Tibial nerve (tissue), 4 donors: Measurements from ENCODE around the gene SNN. TPM values are rescaled to one million over a fixed set of nuclear protein-coding genes. Genes with fewer than 3 reads are reported as not detected.
A peak's percentile ranks its signal among the peaks of the same experiment; 100 is the strongest.

Source experiments
- DNase-seq, 2 donors: peaks; one replicate each; pipeline ENCODE4 v3.0.0-alpha.2; 2019; ENCODE audit warnings: low spot score in 2 of 2
- H3K27ac ChIP-seq, 4 donors: fragments of 200-600 bp; sonication (generic) in 3 of 4; one replicate each; pipeline ENCODE4 v1.5.1; 2017 to 2019; ENCODE audit warnings: mild to moderate bottlenecking in 1 of 4
- H3K27me3 ChIP-seq, 2 donors: fragments of 200-600 bp; sonication (generic) in 1 of 2; one replicate each; pipeline versions ENCODE4 v1.5.1 to v1.6.0; 2017 to 2019
- H3K36me3 ChIP-seq, 3 donors: fragments of 200-600 bp; sonication (generic); one replicate each; pipeline ENCODE4 v1.5.1; 2018 to 2019
- H3K4me1 ChIP-seq, 4 donors: fragments of 200-600 bp; sonication (generic) in 3 of 4; one replicate each; pipeline ENCODE4 v1.5.1; 2017 to 2019
- H3K4me3 ChIP-seq, 4 donors: fragments of 200-600 bp; sonication (generic) in 3 of 4; one replicate each; pipeline ENCODE4 v1.5.1; 2017 to 2019; ENCODE audit warnings: mild to moderate bottlenecking in 1 of 4, moderate library complexity in 1 of 4
- H3K9me3 ChIP-seq, 4 donors: fragments of 200-600 bp; sonication (generic) in 3 of 4; one replicate each; pipeline ENCODE4 v1.5.1; 2017 to 2019
- EP300 ChIP-seq, 2 donors: sonication (generic); formaldehyde crosslinking; IDR thresholded peaks; one replicate each; pipeline ENCODE4 v1.6.1; 2017; ENCODE audit warnings: antibody characterized with exemption in 2 of 2, mild to moderate bottlenecking in 1 of 2
- POLR2A ChIP-seq, 2 donors: fragments of 450-650 bp; IDR thresholded peaks; one replicate each; pipeline ENCODE4 v1.6.1; 2017; ENCODE audit warnings: antibody characterized with exemption in 2 of 2, mild to moderate bottlenecking in 2 of 2, moderate library complexity in 2 of 2
- WGBS, 2 donors: methylation state at CpG; one replicate each; pipeline ENCODE4 v1.1.5; 2018; 5-methylcytosine and 5-hydroxymethylcytosine counted together
- total RNA-seq, 4 donors: library from RNA; depleted of rRNA; stranded (reverse); fragments of >200 nt; gene quantifications; one replicate each; pipeline ENCODE4 v1.1.0, GENCODE V29; 2016
- TF ChIP-seq, protein P1 (sequence below), 5 experiments: fragments of 200-600 bp in 3 of 5; fragments of 450-650 bp in 2 of 5; sonication (generic) in 3 of 5; IDR thresholded peaks; one replicate each; pipeline ENCODE4 v1.5.1; 2016 to 2019; ENCODE audit warnings: antibody characterized with exemption in 5 of 5, mild to moderate bottlenecking in 3 of 5, moderate library complexity in 2 of 5

SNN gene
- total RNA-seq, 4 donors from 2014 or later, result 24.3 to 30.6 (median 27.0) TPM

DNA sequence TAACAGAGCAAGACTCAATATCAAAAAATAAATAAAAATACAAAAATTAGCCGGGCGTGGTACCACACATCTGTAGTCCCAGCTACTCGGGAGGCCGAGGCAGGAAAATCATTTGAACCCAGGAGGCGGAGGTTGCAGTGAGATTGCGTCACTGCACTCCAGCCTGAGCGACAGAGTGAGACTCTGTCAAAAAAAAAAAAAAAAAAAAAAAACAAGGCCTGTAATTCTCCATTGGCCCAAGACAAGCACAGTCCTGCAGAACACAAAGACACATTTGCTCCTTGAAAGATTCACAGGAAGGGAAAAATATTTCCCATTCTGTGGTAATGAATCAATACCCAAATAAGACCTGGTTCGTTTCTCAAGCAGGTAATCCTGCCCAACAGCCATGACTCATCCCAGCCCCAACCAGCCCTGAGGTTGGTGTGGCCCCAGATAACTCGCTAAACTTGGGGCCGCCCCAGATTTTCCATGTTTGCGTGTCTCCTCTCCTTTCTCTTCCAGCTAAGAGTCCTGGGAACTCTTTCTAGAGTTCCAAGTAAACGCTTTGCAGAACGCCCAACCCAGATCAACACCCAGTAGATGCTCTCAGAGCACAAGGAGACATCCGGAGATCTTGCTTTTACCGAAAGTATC is 40.3 kb upstream of the SNN start:
- peaks cover 0 to 67% (median 19%) of the 10 kb centered on the region in 4 donors for H3K4me1 ChIP-seq
- no peak overlapping the region for H3K4me3 ChIP-seq
- H3K27me3 ChIP-seq, result no peaks in the 10 kb centered on the region
- DNase-seq, result peak in 1 of 2 donors; percentile 38
- H3K27ac ChIP-seq, result peak overlapping the region; percentile 16 to 96 (median 70)
- H3K36me3 ChIP-seq, result no peaks in the 10 kb centered on the region
- TF ChIP-seq POLR2A (IDR thresholded peaks at IDR 0.05), result no peak
- TF ChIP-seq, protein P1, sequence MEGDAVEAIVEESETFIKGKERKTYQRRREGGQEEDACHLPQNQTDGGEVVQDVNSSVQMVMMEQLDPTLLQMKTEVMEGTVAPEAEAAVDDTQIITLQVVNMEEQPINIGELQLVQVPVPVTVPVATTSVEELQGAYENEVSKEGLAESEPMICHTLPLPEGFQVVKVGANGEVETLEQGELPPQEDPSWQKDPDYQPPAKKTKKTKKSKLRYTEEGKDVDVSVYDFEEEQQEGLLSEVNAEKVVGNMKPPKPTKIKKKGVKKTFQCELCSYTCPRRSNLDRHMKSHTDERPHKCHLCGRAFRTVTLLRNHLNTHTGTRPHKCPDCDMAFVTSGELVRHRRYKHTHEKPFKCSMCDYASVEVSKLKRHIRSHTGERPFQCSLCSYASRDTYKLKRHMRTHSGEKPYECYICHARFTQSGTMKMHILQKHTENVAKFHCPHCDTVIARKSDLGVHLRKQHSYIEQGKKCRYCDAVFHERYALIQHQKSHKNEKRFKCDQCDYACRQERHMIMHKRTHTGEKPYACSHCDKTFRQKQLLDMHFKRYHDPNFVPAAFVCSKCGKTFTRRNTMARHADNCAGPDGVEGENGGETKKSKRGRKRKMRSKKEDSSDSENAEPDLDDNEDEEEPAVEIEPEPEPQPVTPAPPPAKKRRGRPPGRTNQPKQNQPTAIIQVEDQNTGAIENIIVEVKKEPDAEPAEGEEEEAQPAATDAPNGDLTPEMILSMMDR (IDR thresholded peaks at IDR 0.05), result no peak
- TF ChIP-seq EP300 (IDR thresholded peaks at IDR 0.05), result no peak
- H3K9me3 ChIP-seq, result no peaks in the 10 kb centered on the region
- 48% methylated on average over 15 of the region's 15 CpGs for WGBS, 2 donors

DNA sequence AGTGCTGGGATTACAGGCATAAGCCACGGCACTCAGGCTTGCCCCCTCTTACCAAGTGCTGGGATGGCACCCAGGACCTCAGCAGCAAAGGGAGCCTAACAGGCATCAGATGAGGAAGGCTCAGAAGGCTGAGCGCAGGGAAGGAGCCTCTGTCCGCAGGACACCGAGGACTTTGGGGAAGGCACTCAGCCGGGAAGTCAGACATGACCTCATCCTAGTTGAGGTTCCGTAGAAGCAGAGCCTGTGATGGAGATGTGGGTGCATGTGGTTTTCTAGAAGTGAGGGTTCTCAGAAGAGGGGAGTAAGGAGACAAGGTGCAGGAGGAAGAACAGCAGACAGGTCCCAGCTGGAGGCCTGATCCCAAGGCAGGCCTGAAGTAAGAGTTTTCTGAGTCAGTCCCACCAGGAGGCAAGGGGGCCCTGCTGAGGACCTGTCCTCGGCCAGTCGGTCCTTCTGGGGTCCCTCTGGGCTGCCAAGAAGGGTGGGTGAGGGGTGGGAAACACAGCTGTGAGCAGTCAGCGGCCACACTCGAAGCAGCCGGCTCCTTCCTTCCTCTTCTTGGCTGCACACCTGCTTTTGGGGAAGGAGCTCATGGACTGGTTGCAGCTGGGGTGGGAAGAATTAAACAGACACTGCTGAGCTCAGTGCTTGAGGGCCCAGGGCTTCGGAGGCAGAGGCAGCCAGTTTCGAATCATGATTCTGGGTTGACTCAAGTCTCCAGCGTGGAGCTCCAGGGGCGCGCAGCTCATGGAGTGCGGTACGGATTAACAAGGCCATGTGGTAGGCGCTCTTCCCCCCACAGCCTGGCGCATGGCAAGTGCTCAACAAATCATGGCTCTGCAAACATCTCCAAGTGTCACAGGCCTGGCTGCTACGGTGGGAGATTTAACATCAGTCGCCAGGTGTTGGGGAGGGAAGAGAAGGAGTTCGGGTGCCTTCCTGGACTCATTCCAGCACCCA is 38.9 kb upstream of the SNN start:
- H3K27me3 ChIP-seq, result no peaks in the 10 kb centered on the region
- DNase-seq, result no peak
- WGBS, 2 donors, result 71 to 80% methylated on average over 15 to 23 of the region's 23 CpGs
- H3K36me3 ChIP-seq, result no peaks in the 10 kb centered on the region
- H3K4me1 ChIP-seq, result peaks cover 0 to 80% (median 32%) of the 10 kb centered on the region in 4 donors
- H3K4me3 ChIP-seq, result no peak overlapping the region
- peak overlapping the region; percentile 34 to 96 (median 72) for H3K27ac ChIP-seq
- TF ChIP-seq EP300 (IDR thresholded peaks at IDR 0.05) (no peak), POLR2A (IDR thresholded peaks at IDR 0.05) (no peak)
- TF ChIP-seq, protein P1 (IDR thresholded peaks at IDR 0.05), result no peak
- no peaks in the 10 kb centered on the region for H3K9me3 ChIP-seq

DNA sequence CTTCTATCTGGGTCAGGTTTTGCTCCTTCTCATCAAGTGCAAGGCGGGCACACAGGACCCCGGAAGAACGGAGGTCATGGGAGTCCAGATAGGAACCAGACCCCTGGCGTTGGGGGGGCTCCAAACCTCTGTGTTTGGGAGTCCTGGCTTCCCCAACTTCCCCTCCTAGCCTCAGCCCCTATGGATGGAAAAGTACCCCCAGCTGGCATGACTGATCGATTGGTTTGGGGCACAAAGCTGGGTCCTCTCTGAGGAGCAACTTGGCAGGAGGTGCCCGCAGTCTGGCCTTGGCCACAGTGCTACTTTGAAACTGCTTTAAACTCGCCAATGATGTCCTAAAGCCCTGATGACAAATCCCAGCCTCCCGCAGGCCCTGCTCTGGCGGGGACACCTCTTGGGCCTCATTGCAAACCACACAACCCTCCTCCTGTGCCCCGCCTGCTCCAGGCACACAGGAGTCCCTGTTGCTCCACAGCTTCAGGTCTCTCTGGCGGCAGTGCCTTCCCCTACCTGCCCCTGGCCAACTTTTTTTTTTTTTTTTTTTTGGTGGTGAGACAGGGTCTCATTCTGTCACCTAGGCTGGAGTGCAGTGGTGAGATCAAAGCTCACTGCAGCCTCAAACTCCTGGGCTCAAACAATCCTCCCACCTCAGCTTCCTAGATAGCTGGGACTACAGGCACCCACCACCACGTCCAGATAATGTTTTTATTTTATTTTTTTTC is 38.0 kb upstream of the SNN start:
- Histone ChIP-seq H3K27ac (peak overlapping the region in 3 of 4 donors; percentile 34 to 96 (median 94)), H3K4me1 (peaks cover 0 to 78% (median 35%) of the 10 kb centered on the region in 4 donors), H3K36me3 (no peaks in the 10 kb centered on the region), H3K27me3 (no peaks in the 10 kb centered on the region), H3K4me3 (no peak overlapping the region), H3K9me3 (no peaks in the 10 kb centered on the region)
- no peak for DNase-seq
- WGBS, 2 donors, result 84 to 89% methylated on average over 12 of the region's 12 CpGs
- no peak for TF ChIP-seq EP300 (IDR thresholded peaks at IDR 0.05)
- TF ChIP-seq POLR2A (IDR thresholded peaks at IDR 0.05), result no peak
- TF ChIP-seq, protein P1 (IDR thresholded peaks at IDR 0.05), result no peak

DNA sequence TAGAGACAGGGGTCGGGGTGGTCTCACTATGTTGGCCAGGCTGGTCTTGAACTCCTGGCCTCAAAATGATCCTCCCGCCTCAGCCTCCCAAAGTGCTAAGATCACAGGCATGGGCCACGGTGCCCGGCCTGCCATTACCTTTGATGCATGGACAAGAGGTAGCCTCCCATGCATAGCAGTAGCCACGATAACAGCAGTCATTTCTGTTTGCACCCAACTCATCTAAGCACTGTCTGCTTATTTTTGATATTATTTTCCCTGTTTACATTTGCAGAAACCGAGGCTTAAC is 37.5 kb upstream of the SNN start:
- no peak overlapping the region for H3K4me3 ChIP-seq
- no peaks in the 10 kb centered on the region for H3K9me3 ChIP-seq
- 87 to 91% methylated on average over 6 of the region's 6 CpGs for WGBS, 2 donors
- H3K4me1 ChIP-seq, result peaks cover 0 to 78% (median 35%) of the 10 kb centered on the region in 4 donors
- no peak for DNase-seq
- peak overlapping the region in 3 of 4 donors; percentile 54 to 96 (median 94) for H3K27ac ChIP-seq
- TF ChIP-seq, protein P1 (IDR thresholded peaks at IDR 0.05), result no peak
- no peak for TF ChIP-seq EP300 (IDR thresholded peaks at IDR 0.05)
- TF ChIP-seq POLR2A (IDR thresholded peaks at IDR 0.05), result no peak
- H3K36me3 ChIP-seq, result no peaks in the 10 kb centered on the region
- no peaks in the 10 kb centered on the region for H3K27me3 ChIP-seq
